ENCODE data around the gene GBP4. TPM values are rescaled to one million over a fixed set of nuclear protein-coding genes. Genes with fewer than 3 reads are reported as not detected.

GBP4 gene
- total and polyA plus RNA-seq, 9 donors: 5.7 to 40.8 (median 9.8) TPM

DNA sequence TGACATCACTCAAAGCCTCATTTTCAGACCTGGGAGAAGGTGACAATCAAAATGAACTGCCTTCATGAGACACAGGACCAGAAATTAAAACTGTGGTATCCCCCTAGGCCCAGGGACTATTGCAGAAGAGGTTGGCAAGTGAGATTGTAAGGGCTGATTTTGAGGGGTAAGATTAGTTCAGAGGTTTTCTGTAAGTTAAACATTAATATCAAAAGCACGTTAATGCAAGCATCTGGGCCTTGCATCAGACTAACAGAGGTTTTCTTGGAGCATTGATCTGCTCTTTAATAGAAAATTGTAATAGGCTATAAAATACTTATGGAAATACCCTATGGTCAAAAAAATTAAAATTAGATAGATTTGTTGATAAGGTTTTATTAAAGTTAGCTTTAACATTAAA is 14.6 kb upstream of the GBP4 start:
- TF ChIP-seq CTCF (IDR thresholded peaks at IDR 0.05) (no peak), EP300 (IDR thresholded peaks at IDR 0.05) (no peak), POLR2A (IDR thresholded peaks at IDR 0.05) (no peak)
- Histone ChIP-seq H3K4me1 (ENCODE audit: insufficient read depth) (no peaks in the 10 kb centered on the region), H3K27me3 (no peaks in the 10 kb centered on the region), H3K9me3 (no peaks in the 10 kb centered on the region), H3K36me3 (no peaks in the 10 kb centered on the region), H3K27ac (no peak overlapping the region), H3K4me3 (no peak overlapping the region)
- DNase-seq: no peak
- intact Hi-C loops (cut with DNase I): no loop called here
- WGBS, 3 donors: 92 to 98% (median 96%) methylated on average over 1 of the region's 1 CpG

- intact Hi-C loops (cut with DNase I): no loop called here
- 91 to 100% (median 96%) methylated on average over 1 of the region's 1 CpG for WGBS, 3 donors
- no peak overlapping the region for H3K4me3 ChIP-seq
- no peak for TF ChIP-seq CTCF (IDR thresholded peaks at IDR 0.05)
- no peak for TF ChIP-seq EP300 (IDR thresholded peaks at IDR 0.05)
- TF ChIP-seq POLR2A (IDR thresholded peaks at IDR 0.05): no peak
- no peaks in the 10 kb centered on the region for H3K36me3 ChIP-seq
- DNase-seq: no peak
- H3K27ac ChIP-seq: no peak overlapping the region
- no peaks in the 10 kb centered on the region for H3K27me3 ChIP-seq
- no peaks in the 10 kb centered on the region for H3K4me1 ChIP-seq (ENCODE audit: insufficient read depth)
- H3K9me3 ChIP-seq: no peaks in the 10 kb centered on the region
These were observed 12.4 kb upstream of the GBP4 start for GRCh38 chr1:89211035-89211634.

DNA sequence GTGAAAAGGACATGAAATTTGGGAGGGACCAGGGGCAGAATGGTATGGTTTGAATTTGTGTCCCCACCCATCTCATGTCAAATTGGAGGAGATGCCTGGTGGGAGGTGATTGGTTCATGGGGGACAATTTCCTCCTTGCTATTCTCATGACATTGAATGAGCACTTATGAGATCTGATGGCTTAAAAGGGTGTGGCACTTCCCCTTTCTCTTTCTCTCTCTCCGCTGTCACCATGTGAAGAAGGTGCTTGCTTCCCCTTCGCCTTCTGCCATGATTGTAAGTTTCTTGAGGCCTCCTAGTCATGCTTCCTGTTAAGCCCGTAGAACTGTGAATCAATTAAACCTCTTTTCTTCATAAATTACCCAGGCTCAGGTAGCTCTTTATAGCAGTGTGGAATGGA is 7.6 kb upstream of the GBP4 start:
- DNase-seq: no peak
- Histone ChIP-seq H3K36me3 (no peaks in the 10 kb centered on the region), H3K4me1 (ENCODE audit: insufficient read depth) (no peaks in the 10 kb centered on the region), H3K9me3 (peaks cover 0 to 5% of the 10 kb centered on the region in 2 donors), H3K4me3 (no peak overlapping the region), H3K27me3 (no peaks in the 10 kb centered on the region), H3K27ac (no peak overlapping the region)
- 93 to 96% (median 95%) methylated on average over 3 of the region's 3 CpGs for WGBS, 3 donors
- intact Hi-C loops (cut with DNase I): no loop called here
- TF ChIP-seq CTCF (IDR thresholded peaks at IDR 0.05): no peak
- TF ChIP-seq POLR2A (IDR thresholded peaks at IDR 0.05): no peak
- no peak for TF ChIP-seq EP300 (IDR thresholded peaks at IDR 0.05)

GRCh38 chr1:89203166-89203565 is 4.4 kb upstream of the GBP4 start:
- Histone ChIP-seq H3K4me3 (no peak overlapping the region), H3K27me3 (no peaks in the 10 kb centered on the region), H3K36me3 (no peaks in the 10 kb centered on the region), H3K9me3 (peaks cover 0 to 5% of the 10 kb centered on the region in 2 donors), H3K27ac (no peak overlapping the region), H3K4me1 (ENCODE audit: insufficient read depth) (peaks cover 6% of the 10 kb centered on the region)
- WGBS, 3 donors: 91 to 100% (median 100%) methylated on average over 1 of the region's 1 CpG
- TF ChIP-seq CTCF (IDR thresholded peaks at IDR 0.05) (no peak), POLR2A (IDR thresholded peaks at IDR 0.05) (no peak), EP300 (IDR thresholded peaks at IDR 0.05) (no peak)
- intact Hi-C loops (cut with DNase I): no loop called here
- DNase-seq: no peak
